Measurements from ENCODE around the gene LGALS3BP. TPM values are rescaled to one million over a fixed set of nuclear protein-coding genes. Genes with fewer than 3 reads are reported as not detected.

LGALS3BP gene
- total and polyA plus RNA-seq, 2 of the 13 experiments (the other 11 are each of a cell fraction or from before 2014, with no cell fraction given), result 137 to 332 TPM

DNA sequence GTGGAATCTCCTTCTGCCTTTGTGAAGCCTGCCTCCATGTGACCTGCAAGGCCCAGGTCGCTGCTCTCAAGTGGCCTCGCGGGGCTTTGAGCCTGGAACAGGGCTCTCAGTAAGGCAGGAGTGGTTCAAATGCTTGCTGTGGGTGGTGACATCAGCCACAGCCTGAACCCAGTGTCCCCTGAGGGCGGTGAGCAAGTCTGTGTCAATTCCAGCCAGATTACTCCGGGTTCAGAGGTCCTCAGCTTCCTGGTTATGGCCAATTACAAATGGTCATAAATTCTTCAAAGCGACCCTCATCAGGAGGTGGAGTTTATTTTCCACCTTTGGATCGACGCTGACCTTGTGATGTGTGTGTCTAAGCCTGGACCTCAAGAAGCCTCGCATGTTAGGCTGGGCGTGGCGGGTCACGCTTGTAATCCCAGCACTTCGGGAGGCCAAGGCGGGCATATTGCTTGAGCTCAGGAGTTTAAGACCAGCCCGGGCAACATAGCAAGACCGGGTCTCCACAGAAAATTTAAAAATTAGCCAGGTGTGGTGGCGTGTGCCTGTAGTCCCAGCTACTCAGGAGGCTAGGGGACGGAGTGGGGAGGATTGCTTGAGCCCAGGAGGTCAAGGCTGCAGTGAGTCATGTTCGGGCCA is 17.3 kb downstream of the LGALS3BP start (continued):
- TF ChIP-seq ZNF552 (CRISPR knock-in tag; IDR thresholded peaks at IDR 0.05; ENCODE audit: borderline replicate concordance), result no peak
- TF ChIP-seq MED8 (CRISPR knock-in tag; IDR thresholded peaks at IDR 0.05; ENCODE audit: insufficient replicate concordance), result no peak
- TF ChIP-seq HDAC1 (CRISPR knock-in tag; IDR thresholded peaks at IDR 0.05), result peak; percentile 87
- TF ChIP-seq KMT2A (CRISPR knock-in tag; IDR thresholded peaks at IDR 0.05), result peak; percentile 25; the same call in 1 of the 2 replicates
- TF ChIP-seq, protein P1, sequence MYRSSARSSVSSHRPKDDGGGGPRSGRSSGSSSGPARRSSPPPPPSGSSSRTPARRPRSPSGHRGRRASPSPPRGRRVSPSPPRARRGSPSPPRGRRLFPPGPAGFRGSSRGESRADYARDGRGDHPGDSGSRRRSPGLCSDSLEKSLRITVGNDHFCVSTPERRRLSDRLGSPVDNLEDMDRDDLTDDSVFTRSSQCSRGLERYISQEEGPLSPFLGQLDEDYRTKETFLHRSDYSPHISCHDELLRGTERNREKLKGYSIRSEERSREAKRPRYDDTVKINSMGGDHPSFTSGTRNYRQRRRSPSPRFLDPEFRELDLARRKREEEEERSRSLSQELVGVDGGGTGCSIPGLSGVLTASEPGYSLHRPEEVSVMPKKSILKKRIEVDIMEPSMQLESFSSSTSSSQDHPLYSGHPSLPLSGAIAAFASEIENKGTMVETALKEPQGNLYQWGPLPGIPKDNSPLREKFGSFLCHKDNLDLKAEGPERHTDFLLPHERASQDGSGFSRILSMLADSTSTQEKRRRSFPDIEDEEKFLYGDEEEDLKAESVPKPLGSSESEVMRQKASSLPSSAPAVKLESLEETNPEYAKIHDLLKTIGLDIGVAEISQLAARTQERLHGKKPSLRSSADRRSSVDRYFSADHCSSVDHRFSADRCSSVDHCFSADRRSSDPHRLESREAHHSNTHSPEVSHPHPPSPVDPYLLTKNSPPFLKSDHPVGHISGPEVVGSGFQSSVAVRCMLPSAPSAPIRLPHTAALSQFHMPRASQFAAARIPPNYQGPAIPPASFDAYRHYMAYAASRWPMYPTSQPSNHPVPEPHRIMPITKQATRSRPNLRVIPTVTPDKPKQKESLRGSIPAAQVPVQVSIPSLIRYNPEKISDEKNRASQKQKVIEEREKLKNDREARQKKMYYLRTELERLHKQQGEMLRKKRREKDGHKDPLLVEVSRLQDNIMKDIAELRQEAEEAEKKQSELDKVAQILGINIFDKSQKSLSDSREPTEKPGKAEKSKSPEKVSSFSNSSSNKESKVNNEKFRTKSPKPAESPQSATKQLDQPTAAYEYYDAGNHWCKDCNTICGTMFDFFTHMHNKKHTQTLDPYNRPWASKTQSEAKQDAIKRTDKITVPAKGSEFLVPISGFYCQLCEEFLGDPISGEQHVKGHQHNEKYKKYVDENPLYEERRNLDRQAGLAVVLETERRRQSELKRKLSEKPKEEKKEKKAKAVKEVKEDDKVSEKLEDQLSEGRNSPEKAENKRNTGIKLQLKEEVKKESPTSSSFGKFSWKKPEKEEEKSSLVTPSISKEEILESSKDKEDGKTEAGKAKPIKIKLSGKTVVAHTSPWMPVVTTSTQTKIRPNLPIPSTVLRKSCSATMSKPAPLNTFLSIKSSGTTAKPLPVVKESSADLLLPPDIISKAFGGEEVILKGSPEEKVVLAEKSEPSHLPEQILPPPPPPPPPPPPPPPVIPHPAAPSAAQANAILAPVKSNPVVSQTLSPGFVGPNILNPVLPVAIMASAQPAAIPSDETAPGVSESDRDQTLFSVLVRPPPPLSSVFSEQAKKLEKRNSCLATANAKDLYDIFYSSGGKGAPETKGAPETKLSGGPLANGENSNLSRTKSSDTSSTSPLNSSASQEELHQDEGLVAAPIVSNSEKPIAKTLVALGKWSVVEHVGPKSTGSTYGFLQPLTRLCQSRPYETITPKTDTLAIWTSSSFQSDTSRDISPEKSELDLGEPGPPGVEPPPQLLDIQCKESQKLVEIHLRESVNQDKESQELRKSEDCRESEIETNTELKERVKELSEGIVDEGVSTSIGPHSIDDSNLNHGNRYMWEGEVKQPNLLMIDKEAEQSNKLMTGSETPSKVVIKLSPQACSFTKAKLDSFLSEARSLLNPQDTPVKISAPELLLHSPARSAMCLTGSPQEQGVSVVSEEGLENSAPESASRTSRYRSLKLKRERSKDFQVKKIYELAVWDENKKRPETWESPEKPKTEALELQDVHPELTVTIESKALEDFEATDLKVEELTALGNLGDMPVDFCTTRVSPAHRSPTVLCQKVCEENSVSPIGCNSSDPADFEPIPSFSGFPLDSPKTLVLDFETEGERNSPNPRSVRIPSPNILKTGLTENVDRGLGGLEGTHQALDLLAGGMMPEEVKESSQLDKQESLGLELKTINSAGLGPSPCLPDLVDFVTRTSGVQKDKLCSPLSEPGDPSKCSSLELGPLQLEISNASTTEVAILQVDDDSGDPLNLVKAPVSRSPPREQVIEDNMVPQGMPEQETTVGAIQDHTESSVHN (CRISPR knock-in tag; IDR thresholded peaks at IDR 0.05), result no peak; the same call in 1 of the 2 replicates
- TF ChIP-seq ZNF775 (CRISPR knock-in tag; IDR thresholded peaks at IDR 0.05; ENCODE audit: borderline replicate concordance), result no peak
- no peak for TF ChIP-seq U2AF2 (IDR thresholded peaks at IDR 0.05; ENCODE audit: low read depth, low read length)
- peak; percentile 91 for TF ChIP-seq NR2C2 (CRISPR knock-in tag; IDR thresholded peaks at IDR 0.05; ENCODE audit: borderline replicate concordance)
- TF ChIP-seq, protein P2, sequence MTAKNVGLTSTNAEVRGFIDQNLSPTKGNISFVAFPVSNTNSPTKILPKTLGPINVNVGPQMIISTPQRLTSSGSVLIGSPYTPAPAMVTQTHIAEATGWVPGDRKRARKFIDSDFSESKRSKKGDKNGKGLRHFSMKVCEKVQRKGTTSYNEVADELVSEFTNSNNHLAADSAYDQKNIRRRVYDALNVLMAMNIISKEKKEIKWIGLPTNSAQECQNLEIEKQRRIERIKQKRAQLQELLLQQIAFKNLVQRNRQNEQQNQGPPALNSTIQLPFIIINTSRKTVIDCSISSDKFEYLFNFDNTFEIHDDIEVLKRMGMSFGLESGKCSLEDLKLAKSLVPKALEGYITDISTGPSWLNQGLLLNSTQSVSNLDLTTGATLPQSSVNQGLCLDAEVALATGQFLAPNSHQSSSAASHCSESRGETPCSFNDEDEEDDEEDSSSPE (CRISPR knock-in tag; IDR thresholded peaks at IDR 0.05), result no peak
- TF ChIP-seq TOPORS (CRISPR knock-in tag; IDR thresholded peaks at IDR 0.05), result peak; percentile 87; the same call in 1 of the 2 replicates
- no peak for TF ChIP-seq RARG (CRISPR knock-in tag; IDR thresholded peaks at IDR 0.05; ENCODE audit: low read depth)
- TF ChIP-seq, protein P3, sequence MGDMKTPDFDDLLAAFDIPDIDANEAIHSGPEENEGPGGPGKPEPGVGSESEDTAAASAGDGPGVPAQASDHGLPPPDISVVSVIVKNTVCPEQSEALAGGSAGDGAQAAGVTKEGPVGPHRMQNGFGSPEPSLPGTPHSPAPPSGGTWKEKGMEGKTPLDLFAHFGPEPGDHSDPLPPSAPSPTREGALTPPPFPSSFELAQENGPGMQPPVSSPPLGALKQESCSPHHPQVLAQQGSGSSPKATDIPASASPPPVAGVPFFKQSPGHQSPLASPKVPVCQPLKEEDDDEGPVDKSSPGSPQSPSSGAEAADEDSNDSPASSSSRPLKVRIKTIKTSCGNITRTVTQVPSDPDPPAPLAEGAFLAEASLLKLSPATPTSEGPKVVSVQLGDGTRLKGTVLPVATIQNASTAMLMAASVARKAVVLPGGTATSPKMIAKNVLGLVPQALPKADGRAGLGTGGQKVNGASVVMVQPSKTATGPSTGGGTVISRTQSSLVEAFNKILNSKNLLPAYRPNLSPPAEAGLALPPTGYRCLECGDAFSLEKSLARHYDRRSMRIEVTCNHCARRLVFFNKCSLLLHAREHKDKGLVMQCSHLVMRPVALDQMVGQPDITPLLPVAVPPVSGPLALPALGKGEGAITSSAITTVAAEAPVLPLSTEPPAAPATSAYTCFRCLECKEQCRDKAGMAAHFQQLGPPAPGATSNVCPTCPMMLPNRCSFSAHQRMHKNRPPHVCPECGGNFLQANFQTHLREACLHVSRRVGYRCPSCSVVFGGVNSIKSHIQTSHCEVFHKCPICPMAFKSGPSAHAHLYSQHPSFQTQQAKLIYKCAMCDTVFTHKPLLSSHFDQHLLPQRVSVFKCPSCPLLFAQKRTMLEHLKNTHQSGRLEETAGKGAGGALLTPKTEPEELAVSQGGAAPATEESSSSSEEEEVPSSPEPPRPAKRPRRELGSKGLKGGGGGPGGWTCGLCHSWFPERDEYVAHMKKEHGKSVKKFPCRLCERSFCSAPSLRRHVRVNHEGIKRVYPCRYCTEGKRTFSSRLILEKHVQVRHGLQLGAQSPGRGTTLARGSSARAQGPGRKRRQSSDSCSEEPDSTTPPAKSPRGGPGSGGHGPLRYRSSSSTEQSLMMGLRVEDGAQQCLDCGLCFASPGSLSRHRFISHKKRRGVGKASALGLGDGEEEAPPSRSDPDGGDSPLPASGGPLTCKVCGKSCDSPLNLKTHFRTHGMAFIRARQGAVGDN (CRISPR knock-in tag; IDR thresholded peaks at IDR 0.05), result peak; percentile 92
- no peak for TF ChIP-seq ZFP1 (CRISPR knock-in tag; IDR thresholded peaks at IDR 0.05)
- TF ChIP-seq MTERF4 (CRISPR knock-in tag; IDR thresholded peaks at IDR 0.05), result no peak
- no peak for TF ChIP-seq ZNF282 (IDR thresholded peaks at IDR 0.05; ENCODE audit: partially characterized antibody)

Measured in HepG2 (cell line).